ELR (cell line): ENCODE data around the gene EPHA2.
"Not testable (repeated sequence)": the region's sequence is repeated elsewhere in the genome, so short reads cannot be mapped to it uniquely, and the experiment has no call there.

Experiments
- DNase-seq: peaks from one replicate; pipeline ENCODE4 v3.0.0-alpha.2; 2015; ENCODE audit warnings: low read depth

The EPHA2 gene

GRCh38 chr1:16155537-16156410, at the start of gene EPHA2:
Gene EPHA2 (minus strand): TSS chr1:16156069. CDS start chr1:16155932, 137 bp downstream.
- DNase-seq = peak; percentile 92

GRCh38 chr1:16205334-16205671, 49.4 kb upstream of the EPHA2 start:
- no peak for DNase-seq

GRCh38 chr1:16204634-16205333, 48.9 kb upstream of the EPHA2 start:
- DNase-seq = peak; percentile 43

GRCh38 chr1:16204216-16204615, 48.3 kb upstream of the EPHA2 start:
- no peak for DNase-seq

GRCh38 chr1:16203550-16203949, 47.7 kb upstream of the EPHA2 start:
- DNase-seq = no peak

- DNase-seq = no peak
These were observed 46.7 kb upstream of the EPHA2 start for GRCh38 chr1:16202281-16203210.

- DNase-seq = no peak
These were observed 43.8 kb upstream of the EPHA2 start for GRCh38 chr1:16199700-16200099.

- no peak for DNase-seq
These were observed 43.3 kb upstream of the EPHA2 start for GRCh38 chr1:16199157-16199501.

GRCh38 chr1:16198444-16199156, 42.7 kb upstream of the EPHA2 start:
- no peak for DNase-seq

GRCh38 chr1:16196874-16197273, 41.0 kb upstream of the EPHA2 start:
- DNase-seq = no peak

- not testable (repeated sequence) for DNase-seq
These were observed 40.3 kb upstream of the EPHA2 start for GRCh38 chr1:16196139-16196538.

GRCh38 chr1:16195518-16195905, 39.6 kb upstream of the EPHA2 start:
- no peak for DNase-seq

GRCh38 chr1:16191916-16192546, 36.2 kb upstream of the EPHA2 start:
- DNase-seq = no peak

GRCh38 chr1:16191309-16191708, 35.4 kb upstream of the EPHA2 start:
- no peak for DNase-seq

- DNase-seq = no peak
These were observed 34.2 kb upstream of the EPHA2 start for GRCh38 chr1:16189921-16190621.

- DNase-seq = peak; percentile 79
These were observed 33.1 kb upstream of the EPHA2 start for GRCh38 chr1:16189003-16189402.

- peak; percentile 87 for DNase-seq
These were observed 32.0 kb upstream of the EPHA2 start for GRCh38 chr1:16187748-16188401.

- DNase-seq = no peak
These were observed 30.9 kb upstream of the EPHA2 start for GRCh38 chr1:16186655-16187235.

- DNase-seq = no peak
These were observed 28.9 kb upstream of the EPHA2 start for GRCh38 chr1:16184557-16185303.
